GM21825 (cell line): Measurements from ENCODE around the gene NXPH4.

Experiments used
- ATAC-seq: cut with Tn5 transposase; IDR thresholded peaks from one replicate; pipeline ENCODE4 v1.9.1; 2021; ENCODE audit warnings: mild to moderate bottlenecking, moderate library complexity; ENCODE audit not compliant: unreplicated experiment

The NXPH4 gene

GRCh38 chr12:57268264-57268663 lies 51.7 kb downstream of the NXPH4 start:
- ATAC-seq, result no peak

DNA sequence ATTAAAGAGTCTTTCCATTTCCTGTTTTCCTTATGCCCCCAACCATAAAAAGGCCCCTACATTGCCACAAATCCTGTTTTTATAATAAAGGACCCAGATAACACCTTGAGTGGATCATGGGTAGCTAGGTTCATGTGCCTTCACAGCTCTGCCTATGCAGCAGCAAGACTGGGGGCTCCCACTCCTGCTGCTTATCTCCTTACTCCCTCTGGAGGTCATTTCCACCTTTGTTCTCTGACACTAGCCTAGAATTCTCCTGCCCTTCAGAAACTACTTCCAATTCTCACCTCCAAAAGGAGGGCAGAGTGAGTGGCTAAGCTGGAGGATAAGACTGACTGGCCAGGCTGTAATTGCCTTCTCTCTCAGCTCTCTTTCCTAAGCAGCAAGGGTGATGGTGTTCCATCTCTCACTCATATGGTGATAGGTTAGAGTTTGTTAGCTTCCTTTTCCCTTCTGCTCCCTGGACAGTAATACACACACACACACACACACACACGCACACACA lies 54.4 kb downstream of the NXPH4 start:
- no peak for ATAC-seq

- ATAC-seq, result no peak
These were observed 56.0 kb downstream of the NXPH4 start for GRCh38 chr12:57272337-57273151.

DNA sequence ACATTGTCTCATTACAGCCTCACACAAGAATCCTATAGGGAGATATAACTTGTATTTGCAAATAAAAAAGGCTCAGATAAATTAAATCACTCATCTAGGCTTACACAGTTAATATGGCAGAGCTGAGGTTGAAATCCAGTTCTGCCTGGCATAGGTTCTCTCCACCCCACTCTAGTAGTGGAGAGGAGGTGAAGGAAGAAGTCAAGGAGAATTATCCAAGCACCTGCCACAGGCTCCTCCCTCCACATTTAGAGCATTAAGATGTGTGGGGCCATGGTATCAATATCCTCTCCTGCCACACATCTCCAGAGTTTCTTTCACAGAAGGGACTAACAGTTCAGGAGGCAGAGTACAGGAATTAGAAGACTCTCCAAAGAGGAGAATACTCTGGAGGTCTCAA lies 56.9 kb downstream of the NXPH4 start:
- ATAC-seq, result no peak
